ENCODE results near the gene TSPAN10. TPM values are rescaled to one million over a fixed set of nuclear protein-coding genes. Genes with fewer than 3 reads are reported as not detected.

Gene TSPAN10
- total and polyA plus RNA-seq, 9 of the 15 experiments (the other 6 are each of a cell fraction or from before 2014, with no cell fraction given): 0.05 to 0.31 (median 0.13) TPM; not detected in 1

DNA sequence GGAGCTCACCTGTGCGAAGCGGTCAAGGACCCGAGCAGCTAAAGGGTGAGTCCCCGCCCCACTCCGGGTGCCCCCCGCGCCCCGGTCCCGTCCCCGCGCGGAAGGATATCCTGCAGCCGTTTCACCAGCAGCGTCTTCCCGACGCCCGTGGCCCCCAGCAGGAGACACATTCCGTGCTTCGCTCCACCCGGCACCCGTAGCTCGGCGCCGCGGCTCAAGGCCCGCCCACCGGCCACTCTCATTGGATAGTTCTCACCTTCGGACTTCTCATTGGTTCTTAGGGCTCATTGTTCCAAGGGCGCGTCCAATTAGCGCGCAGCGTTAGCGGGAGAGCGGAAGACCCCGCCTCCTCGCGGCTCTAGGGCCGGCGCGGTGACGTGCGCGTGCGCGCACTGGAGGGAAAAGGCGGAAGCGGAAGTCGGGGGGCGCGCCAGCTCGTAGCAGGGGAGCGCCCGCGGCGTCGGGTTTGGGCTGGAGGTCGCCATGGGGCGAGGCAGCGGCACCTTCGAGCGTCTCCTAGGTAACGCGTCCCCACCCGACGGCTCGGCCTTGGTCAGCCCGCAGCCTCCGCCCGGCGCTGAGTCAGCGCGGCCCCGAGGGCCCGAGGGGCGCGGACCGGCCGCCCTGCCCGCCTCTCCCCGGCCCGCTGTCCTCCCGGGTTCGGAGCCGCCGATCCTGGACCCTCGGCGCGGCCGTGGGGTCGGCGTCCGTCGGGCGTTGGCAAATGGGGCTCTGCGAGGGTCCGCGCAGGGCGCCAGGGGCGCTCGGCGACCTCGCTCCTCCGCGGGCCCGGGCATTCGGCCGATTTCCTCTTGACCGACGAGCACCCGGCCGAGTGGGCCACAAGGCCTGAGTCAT is 46.8 kb downstream of the TSPAN10 start, which contains the start of the genes ARL16 and HGS (continued):
- TF ChIP-seq ILK (tag; IDR thresholded peaks at IDR 0.05; ENCODE audit: borderline replicate concordance, low read depth) (no peak), HDAC1 (IDR thresholded peaks at IDR 0.05) (peak in 1 of 2 experiments; percentile 84; a peak in 2 of 4 replicates), TBP (optimal IDR thresholded peaks at IDR 0.05; ENCODE audit: low read depth, low read length) (peak; percentile 58), SP2 (IDR thresholded peaks at IDR 0.05; ENCODE audit: extremely low read depth, low read depth, low read length, poor library complexity, severe bottlenecking) (peak; percentile 83), ZNF57 (CRISPR knock-in tag; IDR thresholded peaks at IDR 0.05) (no peak), ELF2 (CRISPR knock-in tag; IDR thresholded peaks at IDR 0.05) (peak; percentile 95), FOSL1 (tag; conservative IDR thresholded peaks at IDR 0.05) (peak; percentile 92), TOE1 (IDR thresholded peaks at IDR 0.05; ENCODE audit: borderline replicate concordance) (peak; percentile 68; the same call in 1 of the 2 replicates), TOE1 (CRISPR knock-in tag; IDR thresholded peaks at IDR 0.05; ENCODE audit: borderline replicate concordance, low read depth) (no peak), HCFC1 (IDR thresholded peaks at IDR 0.05; ENCODE audit: low read depth, low read length) (peak; percentile 63; the same call in 1 of the 2 replicates), SNRNP70 (optimal IDR thresholded peaks at IDR 0.05; ENCODE audit: low read depth, low read length) (no peak), RAD21 (CRISPR knock-in tag; conservative IDR thresholded peaks at IDR 0.05 in 1 of 2, IDR thresholded peaks at IDR 0.05 in 1 of 2) (no peak), ZNF212 (CRISPR knock-in tag; IDR thresholded peaks at IDR 0.05) (no peak)
- TF ChIP-seq, protein P1, sequence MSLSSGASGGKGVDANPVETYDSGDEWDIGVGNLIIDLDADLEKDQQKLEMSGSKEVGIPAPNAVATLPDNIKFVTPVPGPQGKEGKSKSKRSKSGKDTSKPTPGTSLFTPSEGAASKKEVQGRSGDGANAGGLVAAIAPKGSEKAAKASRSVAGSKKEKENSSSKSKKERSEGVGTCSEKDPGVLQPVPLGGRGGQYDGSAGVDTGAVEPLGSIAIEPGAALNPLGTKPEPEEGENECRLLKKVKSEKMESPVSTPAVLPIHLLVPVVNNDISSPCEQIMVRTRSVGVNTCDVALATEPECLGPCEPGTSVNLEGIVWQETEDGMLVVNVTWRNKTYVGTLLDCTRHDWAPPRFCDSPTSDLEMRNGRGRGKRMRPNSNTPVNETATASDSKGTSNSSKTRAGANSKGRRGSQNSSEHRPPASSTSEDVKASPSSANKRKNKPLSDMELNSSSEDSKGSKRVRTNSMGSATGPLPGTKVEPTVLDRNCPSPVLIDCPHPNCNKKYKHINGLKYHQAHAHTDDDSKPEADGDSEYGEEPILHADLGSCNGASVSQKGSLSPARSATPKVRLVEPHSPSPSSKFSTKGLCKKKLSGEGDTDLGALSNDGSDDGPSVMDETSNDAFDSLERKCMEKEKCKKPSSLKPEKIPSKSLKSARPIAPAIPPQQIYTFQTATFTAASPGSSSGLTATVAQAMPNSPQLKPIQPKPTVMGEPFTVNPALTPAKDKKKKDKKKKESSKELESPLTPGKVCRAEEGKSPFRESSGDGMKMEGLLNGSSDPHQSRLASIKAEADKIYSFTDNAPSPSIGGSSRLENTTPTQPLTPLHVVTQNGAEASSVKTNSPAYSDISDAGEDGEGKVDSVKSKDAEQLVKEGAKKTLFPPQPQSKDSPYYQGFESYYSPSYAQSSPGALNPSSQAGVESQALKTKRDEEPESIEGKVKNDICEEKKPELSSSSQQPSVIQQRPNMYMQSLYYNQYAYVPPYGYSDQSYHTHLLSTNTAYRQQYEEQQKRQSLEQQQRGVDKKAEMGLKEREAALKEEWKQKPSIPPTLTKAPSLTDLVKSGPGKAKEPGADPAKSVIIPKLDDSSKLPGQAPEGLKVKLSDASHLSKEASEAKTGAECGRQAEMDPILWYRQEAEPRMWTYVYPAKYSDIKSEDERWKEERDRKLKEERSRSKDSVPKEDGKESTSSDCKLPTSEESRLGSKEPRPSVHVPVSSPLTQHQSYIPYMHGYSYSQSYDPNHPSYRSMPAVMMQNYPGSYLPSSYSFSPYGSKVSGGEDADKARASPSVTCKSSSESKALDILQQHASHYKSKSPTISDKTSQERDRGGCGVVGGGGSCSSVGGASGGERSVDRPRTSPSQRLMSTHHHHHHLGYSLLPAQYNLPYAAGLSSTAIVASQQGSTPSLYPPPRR (CRISPR knock-in tag; IDR thresholded peaks at IDR 0.05; ENCODE audit: borderline replicate concordance): no peak
- TF ChIP-seq, protein P2, sequence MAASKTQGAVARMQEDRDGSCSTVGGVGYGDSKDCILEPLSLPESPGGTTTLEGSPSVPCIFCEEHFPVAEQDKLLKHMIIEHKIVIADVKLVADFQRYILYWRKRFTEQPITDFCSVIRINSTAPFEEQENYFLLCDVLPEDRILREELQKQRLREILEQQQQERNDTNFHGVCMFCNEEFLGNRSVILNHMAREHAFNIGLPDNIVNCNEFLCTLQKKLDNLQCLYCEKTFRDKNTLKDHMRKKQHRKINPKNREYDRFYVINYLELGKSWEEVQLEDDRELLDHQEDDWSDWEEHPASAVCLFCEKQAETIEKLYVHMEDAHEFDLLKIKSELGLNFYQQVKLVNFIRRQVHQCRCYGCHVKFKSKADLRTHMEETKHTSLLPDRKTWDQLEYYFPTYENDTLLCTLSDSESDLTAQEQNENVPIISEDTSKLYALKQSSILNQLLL (CRISPR knock-in tag; IDR thresholded peaks at IDR 0.05; ENCODE audit: borderline replicate concordance): no peak
- TF ChIP-seq, protein P3, sequence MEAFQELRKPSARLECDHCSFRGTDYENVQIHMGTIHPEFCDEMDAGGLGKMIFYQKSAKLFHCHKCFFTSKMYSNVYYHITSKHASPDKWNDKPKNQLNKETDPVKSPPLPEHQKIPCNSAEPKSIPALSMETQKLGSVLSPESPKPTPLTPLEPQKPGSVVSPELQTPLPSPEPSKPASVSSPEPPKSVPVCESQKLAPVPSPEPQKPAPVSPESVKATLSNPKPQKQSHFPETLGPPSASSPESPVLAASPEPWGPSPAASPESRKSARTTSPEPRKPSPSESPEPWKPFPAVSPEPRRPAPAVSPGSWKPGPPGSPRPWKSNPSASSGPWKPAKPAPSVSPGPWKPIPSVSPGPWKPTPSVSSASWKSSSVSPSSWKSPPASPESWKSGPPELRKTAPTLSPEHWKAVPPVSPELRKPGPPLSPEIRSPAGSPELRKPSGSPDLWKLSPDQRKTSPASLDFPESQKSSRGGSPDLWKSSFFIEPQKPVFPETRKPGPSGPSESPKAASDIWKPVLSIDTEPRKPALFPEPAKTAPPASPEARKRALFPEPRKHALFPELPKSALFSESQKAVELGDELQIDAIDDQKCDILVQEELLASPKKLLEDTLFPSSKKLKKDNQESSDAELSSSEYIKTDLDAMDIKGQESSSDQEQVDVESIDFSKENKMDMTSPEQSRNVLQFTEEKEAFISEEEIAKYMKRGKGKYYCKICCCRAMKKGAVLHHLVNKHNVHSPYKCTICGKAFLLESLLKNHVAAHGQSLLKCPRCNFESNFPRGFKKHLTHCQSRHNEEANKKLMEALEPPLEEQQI (IDR thresholded peaks at IDR 0.05): no peak
- TF ChIP-seq, protein P4, sequence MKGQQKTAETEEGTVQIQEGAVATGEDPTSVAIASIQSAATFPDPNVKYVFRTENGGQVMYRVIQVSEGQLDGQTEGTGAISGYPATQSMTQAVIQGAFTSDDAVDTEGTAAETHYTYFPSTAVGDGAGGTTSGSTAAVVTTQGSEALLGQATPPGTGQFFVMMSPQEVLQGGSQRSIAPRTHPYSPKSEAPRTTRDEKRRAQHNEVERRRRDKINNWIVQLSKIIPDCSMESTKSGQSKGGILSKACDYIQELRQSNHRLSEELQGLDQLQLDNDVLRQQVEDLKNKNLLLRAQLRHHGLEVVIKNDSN (CRISPR knock-in tag; IDR thresholded peaks at IDR 0.05): no peak
